GM10266 (cell line): Measurements from ENCODE around the gene FSTL1.
"Not testable (repeated sequence)": the region's sequence is repeated elsewhere in the genome, so short reads cannot be mapped to it uniquely, and the experiment has no call there.

Experiments used
- DNase-seq: peaks from one replicate; pipeline ENCODE4 v3.0.0; 2012; ENCODE audit errors: extremely low spot score
- TF ChIP-seq, protein P1 (sequence below): IDR thresholded peaks from 2 replicates; pipeline ENCODE4 v1.5.1; 2012; ENCODE audit warnings: mild to moderate bottlenecking, low read depth; ENCODE audit not compliant: control insufficient read depth, insufficient read depth; ENCODE audit errors: missing control alignments

The FSTL1 gene

GRCh38 chr3:120382941-120383447 is 67.8 kb downstream of the FSTL1 start:
- TF ChIP-seq, protein P1, sequence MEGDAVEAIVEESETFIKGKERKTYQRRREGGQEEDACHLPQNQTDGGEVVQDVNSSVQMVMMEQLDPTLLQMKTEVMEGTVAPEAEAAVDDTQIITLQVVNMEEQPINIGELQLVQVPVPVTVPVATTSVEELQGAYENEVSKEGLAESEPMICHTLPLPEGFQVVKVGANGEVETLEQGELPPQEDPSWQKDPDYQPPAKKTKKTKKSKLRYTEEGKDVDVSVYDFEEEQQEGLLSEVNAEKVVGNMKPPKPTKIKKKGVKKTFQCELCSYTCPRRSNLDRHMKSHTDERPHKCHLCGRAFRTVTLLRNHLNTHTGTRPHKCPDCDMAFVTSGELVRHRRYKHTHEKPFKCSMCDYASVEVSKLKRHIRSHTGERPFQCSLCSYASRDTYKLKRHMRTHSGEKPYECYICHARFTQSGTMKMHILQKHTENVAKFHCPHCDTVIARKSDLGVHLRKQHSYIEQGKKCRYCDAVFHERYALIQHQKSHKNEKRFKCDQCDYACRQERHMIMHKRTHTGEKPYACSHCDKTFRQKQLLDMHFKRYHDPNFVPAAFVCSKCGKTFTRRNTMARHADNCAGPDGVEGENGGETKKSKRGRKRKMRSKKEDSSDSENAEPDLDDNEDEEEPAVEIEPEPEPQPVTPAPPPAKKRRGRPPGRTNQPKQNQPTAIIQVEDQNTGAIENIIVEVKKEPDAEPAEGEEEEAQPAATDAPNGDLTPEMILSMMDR: no peak

GRCh38 chr3:120381503-120381902 is 69.3 kb downstream of the FSTL1 start:
- TF ChIP-seq, protein P1: no peak

More at GRCh38 chr3:120382941-120383447, 67.8 kb downstream of the FSTL1 start:
- no peak for DNase-seq

DNA sequence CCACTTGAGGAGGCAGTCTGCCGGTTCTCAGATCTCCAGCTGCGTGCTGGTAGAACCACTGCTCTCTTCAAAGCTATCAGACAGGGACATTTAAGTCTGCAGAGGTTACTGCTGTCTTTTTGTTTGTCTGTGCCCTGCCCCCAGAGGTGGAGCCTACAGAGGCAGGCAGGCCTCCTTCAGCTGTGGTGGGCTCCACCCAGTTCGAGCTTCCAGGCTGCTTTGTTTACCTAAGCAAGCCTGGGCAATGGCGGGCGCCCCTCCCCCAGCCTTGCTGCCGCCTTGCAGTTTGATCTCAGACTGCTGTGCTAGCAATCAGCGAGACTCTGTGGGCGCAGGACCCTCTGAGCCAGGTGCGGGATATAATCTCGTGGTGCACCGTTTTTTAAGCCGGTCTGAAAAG is 72.8 kb downstream of the FSTL1 start:
- not testable (repeated sequence) for DNase-seq

More at GRCh38 chr3:120381503-120381902, 69.3 kb downstream of the FSTL1 start:
- DNase-seq: no peak

DNA sequence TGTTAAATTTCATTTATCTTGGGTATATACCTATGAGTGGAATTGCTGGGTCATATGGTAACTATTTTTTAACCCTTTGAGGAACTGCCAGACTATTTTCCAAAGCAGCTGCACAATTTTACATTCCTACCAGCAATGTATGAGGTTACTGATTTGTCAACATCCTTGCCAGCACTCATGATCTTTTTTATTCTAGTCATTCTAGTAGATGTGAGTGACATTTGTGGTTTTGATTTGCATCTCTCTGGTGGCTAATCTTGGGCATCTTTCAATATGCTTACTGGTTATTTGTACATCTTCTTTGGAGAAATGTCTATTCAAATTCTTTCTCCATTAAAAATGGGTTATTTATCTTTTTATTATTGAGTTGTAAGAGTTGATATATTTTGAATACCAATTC is 80.3 kb downstream of the FSTL1 start:
- DNase-seq: no peak
- TF ChIP-seq, protein P1: no peak

GRCh38 chr3:120369037-120369467 is 81.7 kb downstream of the FSTL1 start:
- TF ChIP-seq, protein P1: no peak
- DNase-seq: no peak

GRCh38 chr3:120368172-120368571 is 82.6 kb downstream of the FSTL1 start:
- TF ChIP-seq, protein P1: no peak
- no peak for DNase-seq

DNA sequence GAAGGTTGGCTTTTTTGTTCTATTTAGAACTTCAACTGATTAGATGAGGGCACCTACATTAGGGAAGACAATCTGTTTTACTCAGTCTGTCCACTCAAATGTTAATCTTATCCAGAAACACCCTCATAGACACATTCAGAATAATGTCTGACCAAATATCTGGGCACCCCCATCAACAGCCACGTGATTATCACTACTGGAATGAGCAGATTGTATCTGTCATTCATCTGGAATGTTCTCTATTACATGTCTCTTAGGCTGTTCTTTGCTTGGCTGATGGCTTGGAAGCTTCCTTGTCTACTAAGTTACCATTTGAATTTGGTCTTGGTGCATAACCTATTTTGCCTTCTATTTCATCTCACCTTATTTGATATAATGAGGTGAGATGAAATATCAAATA is 86.0 kb downstream of the FSTL1 start:
- TF ChIP-seq, protein P1: no peak

GRCh38 chr3:120364101-120364500 is 86.7 kb downstream of the FSTL1 start:
- TF ChIP-seq, protein P1: no peak
- DNase-seq: no peak

More for the DNA sequence above, 86.0 kb downstream of the FSTL1 start:
- no peak for DNase-seq
